ENCODE measurements around the gene GOLGA1.

DNA sequence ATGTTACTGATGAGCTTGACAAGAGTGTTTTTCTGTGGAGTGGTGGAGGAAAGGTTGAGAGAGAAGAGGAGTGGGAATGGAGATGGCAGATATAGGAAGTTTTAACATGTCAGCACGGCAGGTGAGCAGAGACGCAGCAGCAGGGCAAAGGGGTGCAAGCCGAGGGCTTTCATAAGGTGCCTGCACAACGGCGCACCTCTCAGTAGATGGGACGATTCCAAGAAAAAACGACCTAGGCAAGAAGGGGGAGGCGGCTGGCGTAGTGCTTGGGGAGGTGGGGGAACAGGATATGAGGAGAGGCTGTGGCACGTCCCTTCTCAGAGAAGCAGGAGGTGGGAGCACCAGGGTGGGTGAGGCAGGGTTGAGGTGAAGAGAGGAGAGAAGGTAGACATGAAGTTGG lies 54.4 kb downstream of the GOLGA1 start:
- TF ChIP-seq, protein P1, sequence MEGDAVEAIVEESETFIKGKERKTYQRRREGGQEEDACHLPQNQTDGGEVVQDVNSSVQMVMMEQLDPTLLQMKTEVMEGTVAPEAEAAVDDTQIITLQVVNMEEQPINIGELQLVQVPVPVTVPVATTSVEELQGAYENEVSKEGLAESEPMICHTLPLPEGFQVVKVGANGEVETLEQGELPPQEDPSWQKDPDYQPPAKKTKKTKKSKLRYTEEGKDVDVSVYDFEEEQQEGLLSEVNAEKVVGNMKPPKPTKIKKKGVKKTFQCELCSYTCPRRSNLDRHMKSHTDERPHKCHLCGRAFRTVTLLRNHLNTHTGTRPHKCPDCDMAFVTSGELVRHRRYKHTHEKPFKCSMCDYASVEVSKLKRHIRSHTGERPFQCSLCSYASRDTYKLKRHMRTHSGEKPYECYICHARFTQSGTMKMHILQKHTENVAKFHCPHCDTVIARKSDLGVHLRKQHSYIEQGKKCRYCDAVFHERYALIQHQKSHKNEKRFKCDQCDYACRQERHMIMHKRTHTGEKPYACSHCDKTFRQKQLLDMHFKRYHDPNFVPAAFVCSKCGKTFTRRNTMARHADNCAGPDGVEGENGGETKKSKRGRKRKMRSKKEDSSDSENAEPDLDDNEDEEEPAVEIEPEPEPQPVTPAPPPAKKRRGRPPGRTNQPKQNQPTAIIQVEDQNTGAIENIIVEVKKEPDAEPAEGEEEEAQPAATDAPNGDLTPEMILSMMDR (IDR thresholded peaks at IDR 0.05): no peak
- TF ChIP-seq TCF12 (IDR thresholded peaks at IDR 0.05): no peak
- TF ChIP-seq RXRA (IDR thresholded peaks at IDR 0.05; ENCODE audit: borderline replicate concordance, low read depth): no peak
- TF ChIP-seq, protein P2, sequence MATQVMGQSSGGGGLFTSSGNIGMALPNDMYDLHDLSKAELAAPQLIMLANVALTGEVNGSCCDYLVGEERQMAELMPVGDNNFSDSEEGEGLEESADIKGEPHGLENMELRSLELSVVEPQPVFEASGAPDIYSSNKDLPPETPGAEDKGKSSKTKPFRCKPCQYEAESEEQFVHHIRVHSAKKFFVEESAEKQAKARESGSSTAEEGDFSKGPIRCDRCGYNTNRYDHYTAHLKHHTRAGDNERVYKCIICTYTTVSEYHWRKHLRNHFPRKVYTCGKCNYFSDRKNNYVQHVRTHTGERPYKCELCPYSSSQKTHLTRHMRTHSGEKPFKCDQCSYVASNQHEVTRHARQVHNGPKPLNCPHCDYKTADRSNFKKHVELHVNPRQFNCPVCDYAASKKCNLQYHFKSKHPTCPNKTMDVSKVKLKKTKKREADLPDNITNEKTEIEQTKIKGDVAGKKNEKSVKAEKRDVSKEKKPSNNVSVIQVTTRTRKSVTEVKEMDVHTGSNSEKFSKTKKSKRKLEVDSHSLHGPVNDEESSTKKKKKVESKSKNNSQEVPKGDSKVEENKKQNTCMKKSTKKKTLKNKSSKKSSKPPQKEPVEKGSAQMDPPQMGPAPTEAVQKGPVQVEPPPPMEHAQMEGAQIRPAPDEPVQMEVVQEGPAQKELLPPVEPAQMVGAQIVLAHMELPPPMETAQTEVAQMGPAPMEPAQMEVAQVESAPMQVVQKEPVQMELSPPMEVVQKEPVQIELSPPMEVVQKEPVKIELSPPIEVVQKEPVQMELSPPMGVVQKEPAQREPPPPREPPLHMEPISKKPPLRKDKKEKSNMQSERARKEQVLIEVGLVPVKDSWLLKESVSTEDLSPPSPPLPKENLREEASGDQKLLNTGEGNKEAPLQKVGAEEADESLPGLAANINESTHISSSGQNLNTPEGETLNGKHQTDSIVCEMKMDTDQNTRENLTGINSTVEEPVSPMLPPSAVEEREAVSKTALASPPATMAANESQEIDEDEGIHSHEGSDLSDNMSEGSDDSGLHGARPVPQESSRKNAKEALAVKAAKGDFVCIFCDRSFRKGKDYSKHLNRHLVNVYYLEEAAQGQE (IDR thresholded peaks at IDR 0.05; ENCODE audit: low read depth, low read length): no peak
- no peak for TF ChIP-seq YY1 (IDR thresholded peaks at IDR 0.05; ENCODE audit: low read depth)
- TF ChIP-seq TEAD4 (IDR thresholded peaks at IDR 0.05; ENCODE audit: borderline replicate concordance, insufficient read depth): no peak
- TF ChIP-seq, protein P3, sequence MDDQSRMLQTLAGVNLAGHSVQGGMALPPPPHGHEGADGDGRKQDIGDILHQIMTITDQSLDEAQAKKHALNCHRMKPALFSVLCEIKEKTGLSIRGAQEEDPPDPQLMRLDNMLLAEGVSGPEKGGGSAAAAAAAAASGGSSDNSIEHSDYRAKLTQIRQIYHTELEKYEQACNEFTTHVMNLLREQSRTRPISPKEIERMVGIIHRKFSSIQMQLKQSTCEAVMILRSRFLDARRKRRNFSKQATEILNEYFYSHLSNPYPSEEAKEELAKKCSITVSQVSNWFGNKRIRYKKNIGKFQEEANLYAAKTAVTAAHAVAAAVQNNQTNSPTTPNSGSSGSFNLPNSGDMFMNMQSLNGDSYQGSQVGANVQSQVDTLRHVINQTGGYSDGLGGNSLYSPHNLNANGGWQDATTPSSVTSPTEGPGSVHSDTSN (IDR thresholded peaks at IDR 0.05): no peak
- no peak for TF ChIP-seq GABPA (IDR thresholded peaks at IDR 0.05; ENCODE audit: low read depth)
- TF ChIP-seq, protein P4, sequence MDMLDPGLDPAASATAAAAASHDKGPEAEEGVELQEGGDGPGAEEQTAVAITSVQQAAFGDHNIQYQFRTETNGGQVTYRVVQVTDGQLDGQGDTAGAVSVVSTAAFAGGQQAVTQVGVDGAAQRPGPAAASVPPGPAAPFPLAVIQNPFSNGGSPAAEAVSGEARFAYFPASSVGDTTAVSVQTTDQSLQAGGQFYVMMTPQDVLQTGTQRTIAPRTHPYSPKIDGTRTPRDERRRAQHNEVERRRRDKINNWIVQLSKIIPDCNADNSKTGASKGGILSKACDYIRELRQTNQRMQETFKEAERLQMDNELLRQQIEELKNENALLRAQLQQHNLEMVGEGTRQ (IDR thresholded peaks at IDR 0.05; ENCODE audit: borderline replicate concordance, low read depth, low read length): no peak
- no peak for TF ChIP-seq JUND (IDR thresholded peaks at IDR 0.05)
- no peak for TF ChIP-seq RCOR1 (IDR thresholded peaks at IDR 0.05; ENCODE audit: low read length)
